ENCODE results near the gene PRSS48. TPM values are rescaled to one million over a fixed set of nuclear protein-coding genes. Genes with fewer than 3 reads are reported as not detected.
"Not testable (repeated sequence)": the region's sequence is repeated elsewhere in the genome, so short reads cannot be mapped to it uniquely, and the experiment has no call there.

Gene PRSS48
- total RNA-seq, 2 experiments from 2014 or later, result not detected

- no peak for DNase-seq
- Mint-ChIP-seq H3K4me1 (ENCODE audit: low read depth) (no peaks in the 10 kb centered on the region), H3K27me3 (ENCODE audit: low read depth) (peaks cover 2% of the 10 kb centered on the region), H3K4me3 (no peak overlapping the region), H3K27ac (no peak overlapping the region), H3K36me3 (ENCODE audit: low read depth) (no peaks in the 10 kb centered on the region), H3K9me3 (peaks cover 2% of the 10 kb centered on the region)
- CTCF ChIA-PET, result interaction anchor here (0.7 to 2.8 kb wide), 4 partner anchors 9 to 604 kb away, joined by 3 to 13 read pairs (median 4); partner anchors contain the start of gene PRSS48
- intact Hi-C loops (cut with micrococcal nuclease), result no loop called here
Measured at GRCh38 chr4:151267104-151267503, 9.9 kb upstream of the PRSS48 start.

- CTCF ChIA-PET, result interaction anchor here (0.9 to 1.2 kb wide), 2 partner anchors 9 to 151 kb away, joined by 4 to 5 read pairs; partner anchors contain the start of gene PRSS48
- DNase-seq, result no peak
- Mint-ChIP-seq H3K36me3 (ENCODE audit: low read depth) (no peaks in the 10 kb centered on the region), H3K27ac (no peak overlapping the region), H3K27me3 (ENCODE audit: low read depth) (peaks cover 3% of the 10 kb centered on the region), H3K9me3 (peaks cover 2% of the 10 kb centered on the region), H3K4me3 (no peak overlapping the region), H3K4me1 (ENCODE audit: low read depth) (no peaks in the 10 kb centered on the region)
- intact Hi-C loops (cut with micrococcal nuclease), result no loop called here
Measured at GRCh38 chr4:151267822-151268535, 9.0 kb upstream of the PRSS48 start.

GRCh38 chr4:151268905-151269304 lies 8.1 kb upstream of the PRSS48 start:
- H3K9me3 Mint-ChIP-seq; H3K27ac Mint-ChIP-seq; H3K36me3 Mint-ChIP-seq (ENCODE audit: low read depth); CTCF ChIA-PET; DNase-seq; intact Hi-C loops (cut with micrococcal nuclease); H3K4me1 Mint-ChIP-seq (ENCODE audit: low read depth); H3K4me3 Mint-ChIP-seq; H3K27me3 Mint-ChIP-seq (ENCODE audit: low read depth): not testable (repeated sequence)

- intact Hi-C loops (cut with micrococcal nuclease), result no loop called here
- peaks cover 6% of the 10 kb centered on the region for H3K9me3 Mint-ChIP-seq
- CTCF ChIA-PET, result interaction anchor here (1.1 kb wide), 1 partner anchor 319 kb away, joined by 3 read pairs; no protein-coding TSS in a partner anchor
Measured at GRCh38 chr4:151284534-151285245, 7.7 kb downstream of the PRSS48 start.

GRCh38 chr4:151287409-151287808 lies 10.4 kb downstream of the PRSS48 start:
- Mint-ChIP-seq H3K36me3 (ENCODE audit: low read depth) (peaks cover 3% of the 10 kb centered on the region), H3K4me1 (ENCODE audit: low read depth) (no peaks in the 10 kb centered on the region), H3K27me3 (ENCODE audit: low read depth) (peaks cover 9% of the 10 kb centered on the region), H3K9me3 (peaks cover 6% of the 10 kb centered on the region), H3K4me3 (no peak overlapping the region), H3K27ac (no peak overlapping the region)
- DNase-seq, result no peak
- CTCF ChIA-PET, result no interaction called here
- intact Hi-C loops (cut with micrococcal nuclease), result no loop called here

More at GRCh38 chr4:151284534-151285245, 7.7 kb downstream of the PRSS48 start:
- no peaks in the 10 kb centered on the region for H3K4me1 Mint-ChIP-seq (ENCODE audit: low read depth)
- DNase-seq, result no peak
- H3K4me3 Mint-ChIP-seq, result no peak overlapping the region
- peaks cover 3% of the 10 kb centered on the region for H3K36me3 Mint-ChIP-seq (ENCODE audit: low read depth)
- no peak overlapping the region for H3K27ac Mint-ChIP-seq
- peaks cover 9% of the 10 kb centered on the region for H3K27me3 Mint-ChIP-seq (ENCODE audit: low read depth)

- H3K9me3 Mint-ChIP-seq, result no peaks in the 10 kb centered on the region
- no peak overlapping the region for H3K4me3 Mint-ChIP-seq
- intact Hi-C loops (cut with micrococcal nuclease), result no loop called here
- DNase-seq, result no peak
- no peaks in the 10 kb centered on the region for H3K27me3 Mint-ChIP-seq (ENCODE audit: low read depth)
- no peak overlapping the region for H3K27ac Mint-ChIP-seq
- CTCF ChIA-PET, result interaction anchor here (1.7 kb wide), 1 partner anchor 15 kb away, joined by 4 read pairs; the partner anchor contains the start of gene PRSS48
- H3K4me1 Mint-ChIP-seq (ENCODE audit: low read depth), result no peaks in the 10 kb centered on the region
- H3K36me3 Mint-ChIP-seq (ENCODE audit: low read depth), result no peaks in the 10 kb centered on the region
Measured at GRCh38 chr4:151291485-151291884, 14.5 kb downstream of the PRSS48 start.

- intact Hi-C loops (cut with micrococcal nuclease), result no loop called here
- Mint-ChIP-seq H3K27ac (no peak overlapping the region), H3K27me3 (ENCODE audit: low read depth) (no peaks in the 10 kb centered on the region), H3K9me3 (no peaks in the 10 kb centered on the region), H3K4me3 (no peak overlapping the region), H3K4me1 (ENCODE audit: low read depth) (no peaks in the 10 kb centered on the region), H3K36me3 (ENCODE audit: low read depth) (no peaks in the 10 kb centered on the region)
- CTCF ChIA-PET, result interaction anchor here (0.6 to 1.7 kb wide), 3 partner anchors 15 to 1334 kb away, joined by 3 to 4 read pairs (median 4); partner anchors contain the start of gene PRSS48
- DNase-seq, result no peak
Measured at GRCh38 chr4:151292038-151292437, 15.1 kb downstream of the PRSS48 start.

- intact Hi-C loops (cut with micrococcal nuclease), result no loop called here
- Mint-ChIP-seq H3K4me3 (no peak overlapping the region), H3K9me3 (no peaks in the 10 kb centered on the region), H3K36me3 (ENCODE audit: low read depth) (no peaks in the 10 kb centered on the region), H3K27me3 (ENCODE audit: low read depth) (no peaks in the 10 kb centered on the region), H3K27ac (no peak overlapping the region), H3K4me1 (ENCODE audit: low read depth) (no peaks in the 10 kb centered on the region)
- CTCF ChIA-PET, result no interaction called here
- no peak for DNase-seq
Measured at GRCh38 chr4:151294833-151295496, 18.0 kb downstream of the PRSS48 start.

- H3K4me1 Mint-ChIP-seq (ENCODE audit: low read depth), result no peaks in the 10 kb centered on the region
- no peak overlapping the region for H3K27ac Mint-ChIP-seq
- intact Hi-C loops (cut with micrococcal nuclease), result no loop called here
- CTCF ChIA-PET, result no interaction called here
- H3K27me3 Mint-ChIP-seq (ENCODE audit: low read depth), result no peaks in the 10 kb centered on the region
- no peak overlapping the region for H3K4me3 Mint-ChIP-seq
- DNase-seq, result no peak
- no peaks in the 10 kb centered on the region for H3K36me3 Mint-ChIP-seq (ENCODE audit: low read depth)
- H3K9me3 Mint-ChIP-seq, result no peaks in the 10 kb centered on the region
Measured at GRCh38 chr4:151296227-151296626, 19.3 kb downstream of the PRSS48 start.

- H3K4me1 Mint-ChIP-seq (ENCODE audit: low read depth), result no peaks in the 10 kb centered on the region
- CTCF ChIA-PET, result no interaction called here
- no peaks in the 10 kb centered on the region for H3K27me3 Mint-ChIP-seq (ENCODE audit: low read depth)
- no peak for DNase-seq
- H3K27ac Mint-ChIP-seq, result no peak overlapping the region
- no peaks in the 10 kb centered on the region for H3K9me3 Mint-ChIP-seq
- H3K36me3 Mint-ChIP-seq (ENCODE audit: low read depth), result no peaks in the 10 kb centered on the region
- H3K4me3 Mint-ChIP-seq, result no peak overlapping the region
- intact Hi-C loops (cut with micrococcal nuclease), result no loop called here
Measured at GRCh38 chr4:151297170-151297569, 20.2 kb downstream of the PRSS48 start.

- no peaks in the 10 kb centered on the region for H3K27me3 Mint-ChIP-seq (ENCODE audit: low read depth)
- no peak overlapping the region for H3K27ac Mint-ChIP-seq
- CTCF ChIA-PET, result no interaction called here
Measured at GRCh38 chr4:151302432-151302831, 25.5 kb downstream of the PRSS48 start.

GRCh38 chr4:151304226-151304625 lies 27.3 kb downstream of the PRSS48 start:
- intact Hi-C loops (cut with micrococcal nuclease), result no loop called here
- CTCF ChIA-PET, result no interaction called here
- H3K27ac Mint-ChIP-seq, result no peak overlapping the region

More at GRCh38 chr4:151302432-151302831, 25.5 kb downstream of the PRSS48 start:
- intact Hi-C loops (cut with micrococcal nuclease), result no loop called here
- H3K36me3 Mint-ChIP-seq (ENCODE audit: low read depth), result no peaks in the 10 kb centered on the region
- H3K9me3 Mint-ChIP-seq, result no peaks in the 10 kb centered on the region
- peaks cover 2% of the 10 kb centered on the region for H3K4me1 Mint-ChIP-seq (ENCODE audit: low read depth)
- no peak overlapping the region for H3K4me3 Mint-ChIP-seq
- DNase-seq, result no peak

More at GRCh38 chr4:151304226-151304625, 27.3 kb downstream of the PRSS48 start:
- H3K9me3 Mint-ChIP-seq, result no peaks in the 10 kb centered on the region
- no peak for DNase-seq
- no peaks in the 10 kb centered on the region for H3K27me3 Mint-ChIP-seq (ENCODE audit: low read depth)
- no peaks in the 10 kb centered on the region for H3K36me3 Mint-ChIP-seq (ENCODE audit: low read depth)
- H3K4me1 Mint-ChIP-seq (ENCODE audit: low read depth), result peaks cover 2% of the 10 kb centered on the region
- no peak overlapping the region for H3K4me3 Mint-ChIP-seq

All from activated naive CD4-positive, alpha-beta T cell treated with anti-CD3 and anti-CD28 coated beads for 36 hours (primary cell).